Hindlimb muscle (tissue), 1 donor: Measurements from ENCODE around the gene GAB4. TPM values are rescaled to one million over a fixed set of nuclear protein-coding genes. Genes with fewer than 3 reads are reported as not detected.
"Not testable (repeated sequence)": the region's sequence is repeated elsewhere in the genome, so short reads cannot be mapped to it uniquely, and the experiment has no call there.

Source experiments
- DNase-seq: peaks from one replicate; pipeline ENCODE4 v3.0.0-alpha.2; 2013
- polyA plus RNA-seq: library from polyadenylated mRNA; unstranded; fragments of 120-200 nt; gene quantifications from one replicate; pipeline ENCODE4 v1.2.1, GENCODE V29; 2013; ENCODE audit not compliant: insufficient read length

GAB4 gene, protein sequence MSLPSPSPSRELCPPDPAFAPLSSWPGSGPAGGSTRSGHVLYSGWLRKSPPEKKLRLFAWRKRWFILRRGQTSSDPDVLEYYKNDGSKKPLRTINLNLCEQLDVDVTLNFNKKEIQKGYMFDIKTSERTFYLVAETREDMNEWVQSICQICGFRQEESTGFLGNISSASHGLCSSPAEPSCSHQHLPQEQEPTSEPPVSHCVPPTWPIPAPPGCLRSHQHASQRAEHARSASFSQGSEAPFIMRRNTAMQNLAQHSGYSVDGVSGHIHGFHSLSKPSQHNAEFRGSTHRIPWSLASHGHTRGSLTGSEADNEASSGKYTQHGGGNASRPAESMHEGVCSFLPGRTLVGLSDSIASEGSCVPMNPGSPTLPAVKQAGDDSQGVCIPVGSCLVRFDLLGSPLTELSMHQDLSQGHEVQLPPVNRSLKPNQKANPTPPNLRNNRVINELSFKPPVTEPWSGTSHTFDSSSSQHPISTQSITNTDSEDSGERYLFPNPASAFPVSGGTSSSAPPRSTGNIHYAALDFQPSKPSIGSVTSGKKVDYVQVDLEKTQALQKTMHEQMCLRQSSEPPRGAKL
- polyA plus RNA-seq = not detected

DNA sequence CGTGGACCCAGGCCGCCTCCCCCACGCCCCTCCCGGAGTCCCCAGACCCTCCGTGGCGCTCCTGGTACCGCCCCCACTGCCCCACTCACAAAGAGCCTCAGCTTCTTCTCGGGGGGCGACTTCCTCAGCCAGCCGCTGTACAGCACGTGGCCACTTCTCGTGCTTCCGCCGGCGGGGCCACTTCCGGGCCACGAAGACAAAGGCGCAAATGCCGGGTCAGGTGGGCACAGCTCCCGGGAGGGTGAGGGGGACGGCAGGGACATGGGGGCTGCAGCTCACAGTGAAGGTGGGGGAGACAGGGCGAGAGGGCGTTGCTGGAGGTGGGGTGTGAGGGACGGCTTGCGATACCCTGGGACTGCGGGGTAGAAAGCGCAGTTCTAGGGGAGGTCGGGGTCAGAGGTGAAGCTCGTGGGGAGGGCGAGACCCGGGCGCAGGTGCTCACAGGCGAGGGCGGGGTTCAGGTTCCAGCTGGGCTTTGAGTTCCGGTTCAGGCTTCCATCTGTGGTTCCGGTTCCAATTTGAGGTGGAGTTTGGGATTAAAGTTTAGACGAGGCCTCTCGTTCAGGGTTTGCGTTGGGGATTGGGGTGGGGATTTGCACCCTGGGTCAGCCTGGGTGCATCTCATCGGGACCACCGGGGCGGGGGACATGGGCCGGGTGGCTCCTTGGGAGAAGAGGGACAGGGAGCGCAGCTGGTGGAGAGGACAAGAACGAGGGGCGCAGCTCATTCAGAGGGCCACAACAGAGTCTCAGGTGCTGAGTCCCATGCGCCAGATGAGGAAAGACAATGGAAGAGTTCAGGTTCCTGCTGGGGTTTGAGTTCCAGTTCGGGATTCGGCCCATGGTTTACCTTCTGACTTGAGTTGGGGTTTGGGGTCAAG lies at the start of gene GAB4:
GAB4 (minus strand) TSS at position 371 of the 880 bp plus-strand sequence; CDS start at position 263, 108 bp downstream.
- DNase-seq = no peak

DNA sequence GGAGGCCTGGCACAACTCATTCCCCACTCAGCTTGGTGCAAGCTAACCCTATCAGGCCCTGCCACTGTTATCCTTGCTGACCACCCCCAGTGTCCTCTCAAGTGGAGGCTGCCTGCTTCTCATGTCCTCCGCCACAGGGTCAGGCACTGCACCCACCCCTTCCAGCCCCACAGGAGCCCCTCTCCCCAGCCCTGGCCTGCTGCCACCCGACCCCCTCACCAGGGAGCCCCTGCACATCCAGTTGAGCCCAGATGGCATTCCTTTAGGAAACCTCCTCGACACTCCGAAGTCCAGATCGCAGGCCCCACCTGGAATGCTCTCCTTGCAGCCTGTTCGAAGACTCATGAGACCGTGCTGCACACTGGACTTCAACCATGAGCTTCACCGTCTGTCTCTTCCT lies 48.8 kb upstream of the GAB4 start:
- no peak for DNase-seq

DNA sequence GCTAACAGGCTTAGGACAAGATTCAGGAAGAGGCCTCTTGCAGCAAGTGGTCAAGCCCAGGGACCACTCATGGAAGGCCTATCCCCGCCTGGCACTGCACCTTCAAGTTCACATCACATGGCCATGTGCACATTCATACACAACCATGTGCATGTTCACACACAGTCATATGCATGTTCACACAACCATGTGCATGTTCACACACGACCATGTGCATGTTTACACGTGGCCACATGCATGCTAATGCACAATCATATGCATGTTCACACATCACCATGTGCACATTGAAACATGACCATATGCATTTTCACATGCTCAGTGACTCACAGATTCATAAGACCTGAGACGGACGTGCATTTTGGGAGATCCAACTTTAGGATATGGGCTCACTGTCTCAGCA lies 48.0 kb upstream of the GAB4 start:
- no peak for DNase-seq

DNA sequence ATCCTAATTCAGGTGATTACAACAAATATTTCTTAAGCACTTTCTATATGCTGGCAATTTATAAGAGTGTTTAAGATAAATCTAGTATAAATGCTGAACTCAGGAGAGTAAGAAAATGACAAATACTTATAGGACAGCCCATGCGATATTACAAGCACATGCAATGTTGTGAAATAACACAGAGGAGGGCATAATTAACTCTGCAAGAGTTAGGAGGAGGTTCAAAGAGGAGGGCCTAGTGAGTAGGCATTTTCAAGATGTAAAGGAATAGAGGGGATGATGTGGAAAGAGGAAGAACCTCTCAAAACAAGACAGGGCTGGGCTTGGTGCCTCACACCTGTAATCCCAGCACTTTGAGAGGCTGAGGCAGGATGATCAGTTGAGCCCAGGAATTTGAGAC lies 39.6 kb upstream of the GAB4 start:
- DNase-seq = no peak

DNA sequence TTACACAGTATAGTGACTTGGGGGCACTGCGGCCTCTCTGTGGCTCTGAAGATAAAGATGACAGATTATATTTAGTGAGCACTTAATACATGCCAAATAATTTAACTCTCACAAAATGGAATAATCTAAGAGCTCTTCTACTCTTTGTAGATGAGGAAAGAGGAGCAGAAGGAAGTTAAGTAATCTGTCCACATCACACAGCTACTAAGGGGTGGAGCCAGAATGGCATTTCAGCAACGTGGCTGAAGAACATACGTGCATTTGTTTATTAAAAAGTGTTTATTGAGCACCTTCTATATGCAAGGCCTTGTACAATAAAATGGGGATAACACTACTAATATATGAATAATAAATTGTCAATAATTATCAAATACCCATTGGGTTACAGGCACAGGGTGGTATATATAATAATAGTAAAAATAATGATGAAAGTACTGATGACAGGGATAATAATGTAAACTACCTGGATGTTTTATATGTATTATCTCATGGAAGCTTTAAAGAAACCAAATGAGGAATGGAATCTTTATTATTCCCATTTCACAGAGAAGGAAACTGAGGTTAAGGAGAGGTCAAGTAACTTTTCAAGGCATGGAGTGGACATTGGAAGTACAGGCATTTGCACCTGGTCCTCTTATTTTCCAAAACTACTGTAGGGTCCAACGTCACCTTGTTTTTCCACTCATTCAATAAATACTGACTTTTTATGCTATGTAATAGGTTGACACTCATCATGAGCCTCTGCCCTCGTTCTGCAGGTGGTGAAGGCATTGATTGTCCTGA lies 38.7 kb upstream of the GAB4 start:
- DNase-seq = no peak

DNA sequence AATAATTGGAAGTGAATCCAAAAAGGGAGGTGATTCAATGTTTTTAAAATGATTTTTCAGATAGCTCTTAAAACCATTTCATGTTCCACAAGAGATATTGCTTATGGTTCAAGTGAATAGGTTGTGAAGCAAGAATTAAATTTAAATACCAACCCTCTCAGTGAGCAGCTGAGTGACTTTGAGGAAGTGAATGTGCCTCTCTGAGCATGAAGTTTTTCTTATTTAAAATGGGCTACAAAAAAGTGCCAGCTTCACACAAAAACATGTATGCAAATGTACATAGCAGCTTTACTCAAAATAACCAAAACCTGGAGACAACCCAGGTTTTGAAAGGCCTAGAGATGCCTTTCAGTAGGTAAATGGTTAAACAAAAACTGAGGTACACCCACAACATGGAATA lies 35.5 kb upstream of the GAB4 start:
- no peak for DNase-seq

DNA sequence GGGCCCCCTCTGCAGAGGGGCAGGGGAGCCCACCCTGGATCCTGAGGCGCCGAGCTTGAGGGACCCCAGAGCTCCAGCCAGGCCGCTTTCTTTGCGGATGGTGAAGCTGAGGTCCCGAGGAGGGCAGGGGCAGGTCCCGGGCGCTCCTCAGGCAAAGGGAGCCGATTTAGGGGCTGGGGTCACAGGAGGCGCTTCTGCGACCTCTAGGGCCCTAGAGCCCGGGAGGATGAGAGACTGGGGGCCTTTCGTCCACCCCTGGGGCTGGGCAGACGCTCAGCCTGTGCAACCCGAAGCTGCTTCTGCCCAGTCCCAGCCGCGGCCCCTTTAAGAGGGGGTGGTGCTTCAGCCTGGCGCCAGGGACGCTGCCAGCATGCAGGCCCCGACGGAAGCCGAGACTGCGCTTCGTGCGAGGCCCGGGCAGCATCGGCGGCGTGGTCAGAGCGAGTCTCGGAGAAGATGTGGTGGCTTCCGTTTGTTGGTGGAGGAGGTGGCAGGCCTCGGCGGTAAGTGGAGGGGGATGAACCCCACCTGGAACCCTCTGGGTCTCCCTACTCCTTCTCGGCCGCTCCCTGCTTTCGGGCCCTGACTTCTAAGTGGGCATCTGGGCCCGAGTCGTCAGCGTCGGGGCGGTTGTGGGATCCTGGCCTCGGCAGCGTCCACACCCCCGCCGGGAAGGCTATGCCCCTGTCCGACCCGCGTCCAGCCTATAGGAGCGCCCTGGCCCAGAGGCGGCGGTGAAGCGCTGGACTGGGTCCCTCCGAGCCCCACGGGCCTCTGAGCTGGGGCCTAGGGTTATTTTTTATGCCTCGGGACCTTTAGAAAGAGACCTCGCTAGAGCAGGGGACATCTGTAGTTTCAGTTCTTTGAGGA lies 29.1 kb upstream of the GAB4 start:
- peak; percentile 34 for DNase-seq

DNA sequence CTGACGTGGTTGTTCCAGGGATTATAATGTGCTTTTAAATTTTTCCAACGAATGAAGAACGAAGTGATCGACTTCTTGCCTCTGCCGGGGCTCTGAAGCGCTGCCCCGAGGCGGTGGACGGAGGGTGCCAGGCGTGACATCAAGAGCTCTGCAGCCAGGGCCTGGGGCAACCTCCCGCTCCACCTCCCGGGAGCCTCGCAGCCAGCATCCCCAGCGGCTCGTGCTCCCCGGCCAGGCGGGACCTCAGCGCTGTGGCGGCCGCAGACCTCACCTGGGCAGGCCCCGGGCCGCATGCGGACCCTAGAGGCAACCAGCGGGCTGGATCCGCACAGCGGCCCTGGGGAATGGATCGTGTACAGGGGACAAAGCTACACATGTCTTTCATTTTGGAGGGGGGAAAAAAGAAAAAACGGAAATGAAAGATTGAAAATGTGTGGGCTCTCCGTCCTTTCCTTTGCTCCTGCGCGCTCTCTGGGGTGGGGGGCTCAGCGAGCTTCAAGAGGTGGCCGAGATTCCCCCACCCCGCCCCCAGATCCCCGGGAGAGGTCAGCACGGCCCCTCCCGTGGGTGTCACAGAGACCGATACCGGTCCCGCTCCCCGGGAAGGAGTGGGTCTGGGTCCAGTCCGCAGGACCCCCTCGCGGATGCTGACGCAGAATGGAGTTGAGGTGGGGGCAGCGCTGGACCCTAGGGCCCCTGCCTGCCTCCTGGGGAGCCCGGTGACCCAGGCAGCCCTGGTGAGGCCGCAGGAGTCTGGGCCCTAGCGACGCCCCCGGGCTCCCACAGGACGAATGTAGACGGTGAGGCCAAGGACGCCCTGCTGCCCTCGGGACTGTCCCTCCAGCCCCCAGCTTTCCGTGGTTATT lies 28.2 kb upstream of the GAB4 start:
- peak; percentile 23 for DNase-seq

DNA sequence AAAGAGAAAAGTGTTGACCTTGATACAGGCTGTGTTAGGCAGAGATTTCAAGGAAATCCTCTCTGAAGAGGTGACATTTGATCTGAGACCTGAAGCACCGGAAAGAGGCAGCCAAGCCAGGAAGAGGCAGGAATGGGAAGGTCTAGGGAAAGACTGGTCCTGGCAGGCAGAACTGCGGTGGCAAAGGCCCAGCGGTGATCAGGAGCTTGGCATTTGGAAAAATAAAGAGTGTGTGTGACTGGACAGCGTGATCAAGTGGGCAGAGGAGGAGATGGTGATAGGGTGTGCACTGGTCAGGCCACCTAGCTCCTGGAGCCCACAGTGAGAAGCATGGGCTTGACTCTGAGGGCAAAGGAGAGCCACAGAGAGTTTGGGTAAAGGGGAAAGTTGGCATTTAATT lies 27.2 kb upstream of the GAB4 start:
- no peak for DNase-seq

DNA sequence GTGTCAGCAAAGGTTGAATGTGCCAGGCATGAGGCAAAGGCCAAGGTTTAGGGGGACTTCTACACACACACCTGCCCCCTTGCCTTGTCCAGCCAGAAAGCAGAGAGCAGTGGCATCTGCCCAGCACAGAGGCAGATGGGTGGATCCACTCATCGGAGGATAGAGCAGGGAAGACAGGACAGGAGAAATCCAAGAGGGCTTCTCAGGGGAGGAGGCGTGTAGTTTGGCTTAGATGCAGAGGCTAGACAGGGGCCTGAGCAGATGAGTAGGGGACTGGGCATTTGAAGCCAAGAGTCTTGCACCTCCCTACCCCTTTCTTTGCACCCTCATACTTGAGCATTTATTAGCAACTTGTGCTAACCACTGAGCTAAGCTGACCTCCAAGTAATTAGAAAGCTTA lies 26.5 kb upstream of the GAB4 start:
- not testable (repeated sequence) for DNase-seq

DNA sequence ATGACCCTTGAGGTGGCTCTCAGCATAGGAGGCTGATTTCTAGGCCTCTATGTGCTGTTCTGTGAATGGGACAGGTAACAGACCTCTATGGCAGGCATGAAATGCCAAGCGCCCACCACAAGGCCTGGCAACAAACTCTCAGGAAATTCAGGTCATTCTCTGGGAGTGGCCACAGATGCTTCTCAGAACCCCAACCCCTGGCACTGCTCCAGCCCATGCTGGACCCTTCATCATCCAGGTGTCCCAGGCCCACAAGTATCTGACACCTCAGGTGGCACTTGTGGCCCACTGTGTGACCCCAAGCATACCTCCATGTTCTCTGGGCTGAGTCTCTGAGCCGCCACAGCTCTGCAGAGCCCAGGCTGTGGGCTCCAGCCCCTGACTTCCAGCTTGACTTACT lies 24.3 kb upstream of the GAB4 start:
- not testable (repeated sequence) for DNase-seq

DNA sequence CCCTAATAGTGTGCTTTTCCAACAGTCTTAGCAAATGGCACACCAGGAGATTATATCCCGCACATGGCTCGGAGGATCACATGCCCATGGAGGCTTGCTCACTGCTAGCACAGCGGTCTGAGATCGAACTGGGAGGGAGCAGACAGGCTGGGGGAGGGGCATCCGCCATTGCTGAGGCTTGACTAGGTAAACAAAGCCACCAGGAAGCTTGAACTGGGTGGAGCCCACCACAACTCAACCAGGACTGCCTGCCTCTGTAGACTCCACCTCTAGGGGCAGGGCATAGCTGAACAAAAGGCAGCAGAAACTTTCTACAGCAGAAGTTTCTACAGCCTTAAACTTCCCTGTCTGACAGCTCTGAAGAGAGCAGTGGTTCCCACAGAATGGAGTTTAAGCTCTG lies 16.4 kb upstream of the GAB4 start:
- DNase-seq = not testable (repeated sequence)

DNA sequence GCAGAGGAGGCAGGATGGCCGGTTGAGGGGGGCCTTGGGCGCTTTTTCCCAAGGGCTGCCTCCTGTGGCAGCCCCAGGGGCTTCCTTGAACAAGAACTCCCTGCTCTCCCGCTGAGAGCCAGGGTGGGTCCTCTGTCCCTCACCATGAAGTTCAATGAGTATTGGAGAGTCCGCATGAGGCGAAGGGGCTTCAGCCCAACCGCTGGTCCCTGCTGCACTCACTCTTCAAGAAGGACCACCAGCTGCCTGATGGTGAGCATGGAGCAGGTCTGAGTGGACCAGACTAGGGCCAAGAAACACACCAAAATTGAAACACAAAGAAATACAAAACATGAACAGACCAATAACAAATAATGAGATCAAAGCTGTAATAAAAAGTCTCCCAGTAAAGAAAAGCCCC lies 7.5 kb upstream of the GAB4 start:
- DNase-seq = not testable (repeated sequence)

DNA sequence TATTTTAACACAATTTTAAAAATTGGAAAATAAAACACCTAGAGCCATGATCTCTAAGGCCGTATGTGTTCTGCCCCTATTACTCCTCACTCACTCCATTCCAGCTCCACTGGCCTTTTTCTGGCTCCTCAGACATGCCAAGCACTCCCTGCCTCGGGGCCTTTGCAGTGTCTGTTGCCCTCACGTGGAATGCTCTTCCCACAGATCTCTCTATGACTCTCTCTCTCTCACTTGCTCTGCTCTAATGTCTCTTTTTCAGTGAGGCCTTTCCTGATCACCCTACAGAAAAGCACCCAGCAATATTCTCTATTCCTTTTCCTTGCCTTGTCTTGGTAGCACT lies 6.0 kb upstream of the GAB4 start:
- DNase-seq = not testable (repeated sequence)

DNA sequence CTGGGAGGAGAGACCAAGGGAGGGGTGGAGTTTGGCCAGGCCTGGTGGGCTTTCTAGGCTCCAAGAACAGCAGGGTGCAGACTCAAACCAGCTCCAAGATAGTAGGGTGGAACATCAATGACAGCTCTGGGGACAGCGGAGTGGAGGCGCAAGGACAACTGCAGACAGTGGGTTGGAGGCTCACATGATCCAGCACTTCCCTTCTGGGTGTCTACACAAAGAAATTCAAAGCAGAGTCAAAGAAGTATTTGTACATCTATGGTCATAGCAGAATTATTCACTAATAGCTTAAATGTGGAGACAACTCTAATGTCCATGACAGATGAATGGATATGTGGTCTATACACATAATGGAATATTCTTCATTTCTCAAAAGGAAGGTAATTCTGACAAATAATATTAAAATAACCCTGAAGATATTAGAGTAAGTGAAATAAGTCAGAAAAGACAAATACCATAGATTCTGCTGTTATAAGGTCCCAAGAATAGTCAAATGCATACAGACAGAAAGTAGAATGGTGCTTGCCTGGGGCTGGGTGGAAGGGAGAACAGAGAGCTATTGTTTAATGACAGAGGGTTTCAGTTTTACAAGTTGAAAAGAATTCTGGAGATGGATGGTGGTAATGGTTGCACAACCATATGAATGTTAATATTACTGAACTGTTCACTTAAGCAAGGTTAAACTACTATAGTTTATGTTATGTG lies 5.5 kb upstream of the GAB4 start:
- no peak for DNase-seq

DNA sequence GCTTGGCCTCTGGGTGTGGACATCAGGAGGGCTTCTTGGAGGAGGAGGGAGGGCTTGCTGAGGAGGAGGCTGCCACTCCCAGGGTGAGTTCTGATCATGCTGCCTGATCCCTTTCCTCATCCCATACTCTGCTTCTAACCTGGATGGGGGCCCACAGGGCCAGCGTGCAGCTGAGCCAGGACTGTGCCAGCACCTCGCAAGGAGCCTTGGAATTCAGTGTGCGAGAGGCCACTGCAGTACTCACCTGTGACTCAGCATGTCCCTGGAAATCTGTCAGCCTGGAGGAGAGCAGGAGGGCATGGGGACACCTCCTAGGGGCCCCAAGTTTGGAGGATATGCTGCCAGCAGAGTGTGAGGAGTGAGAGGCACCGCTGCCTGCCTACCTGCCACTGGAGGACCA lies 4.2 kb upstream of the GAB4 start:
- no peak for DNase-seq

DNA sequence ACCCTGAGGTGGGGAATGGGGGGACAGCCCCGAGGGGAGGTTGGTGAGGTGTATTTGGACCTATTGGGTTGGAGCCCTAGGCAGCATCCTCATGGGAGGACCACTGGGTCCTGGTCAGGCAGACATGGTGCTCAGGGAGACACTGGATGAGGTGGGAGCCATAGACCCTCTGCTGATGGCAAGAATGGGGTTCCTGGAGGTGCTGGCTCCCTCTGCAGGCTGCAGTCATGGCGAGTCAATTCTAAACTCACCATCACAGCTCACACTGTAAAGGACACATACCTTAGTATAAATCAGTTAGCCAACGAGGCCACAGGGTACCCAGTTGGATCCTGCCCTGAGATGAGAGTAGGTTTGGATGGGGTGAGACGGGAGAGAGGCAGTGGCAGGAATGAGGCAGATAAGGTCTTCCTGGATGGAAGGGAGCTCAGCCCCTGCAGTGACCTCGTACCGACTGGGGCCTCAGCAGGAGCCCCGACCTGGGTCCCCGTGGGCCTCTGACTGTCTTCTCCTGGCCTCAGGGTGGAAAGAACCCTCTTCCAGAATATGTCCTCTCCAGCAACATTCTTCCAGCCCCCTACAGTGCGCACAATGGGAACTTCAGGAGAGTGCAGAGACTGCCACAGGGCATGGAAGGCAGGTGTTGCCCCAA lies 1.7 kb upstream of the GAB4 start:
- DNase-seq = no peak

DNA sequence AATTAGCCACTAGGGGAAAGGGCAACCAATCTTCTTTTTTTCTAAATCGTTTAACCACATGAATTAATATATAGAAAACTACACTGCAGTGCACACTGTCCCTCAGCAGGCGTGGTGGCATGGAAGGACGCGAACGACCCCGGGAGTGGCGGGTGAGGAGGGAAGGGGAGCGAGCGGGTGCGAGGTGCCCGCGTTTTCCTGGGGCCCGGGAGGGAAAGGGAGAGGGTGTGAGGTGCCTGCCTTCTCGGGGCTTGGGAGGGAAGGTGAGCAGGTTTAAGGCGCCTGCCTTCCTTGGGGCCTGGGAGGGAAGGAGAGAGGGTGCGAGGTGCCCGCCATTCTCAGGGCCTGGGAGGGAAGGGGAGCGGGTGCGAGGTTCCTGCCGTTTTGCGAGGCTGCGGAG lies 765 bp downstream of the GAB4 start:
- DNase-seq = no peak

DNA sequence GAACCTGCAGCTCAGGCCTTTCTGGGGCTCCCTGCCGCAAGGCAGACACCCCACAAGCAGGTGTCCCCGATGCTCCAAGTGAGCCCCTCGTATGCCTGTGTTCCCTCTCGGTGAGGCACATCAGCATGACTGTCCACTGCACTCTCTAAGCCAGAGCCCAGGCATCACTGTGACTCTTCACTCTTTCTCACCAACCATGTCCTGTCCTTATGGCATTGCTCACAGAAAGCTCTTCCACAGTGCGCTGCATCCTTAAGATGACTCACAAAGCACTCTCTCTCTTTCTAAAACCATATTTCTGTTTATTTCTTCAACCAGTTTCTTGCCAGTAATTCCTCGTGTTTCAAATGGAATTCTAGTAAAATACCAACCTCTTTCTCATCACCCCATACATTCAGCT lies 18.1 kb downstream of the GAB4 start:
- no peak for DNase-seq
